OCI-M1 (cell line): ENCODE data around the gene FRMD4B.
"Not testable (repeated sequence)": the region's sequence is repeated elsewhere in the genome, so short reads cannot be mapped to it uniquely, and the experiment has no call there.

Source experiments
- DNase-seq: peaks from one replicate; lab custom pipeline; 2025; lab: John Stamatoyannopoulos, UW

The FRMD4B gene

GRCh38 chr3:69283913-69284611 lies 101.8 kb downstream of the FRMD4B start:
- no peak for DNase-seq

GRCh38 chr3:69283496-69283895 lies 102.4 kb downstream of the FRMD4B start:
- DNase-seq: no peak

- DNase-seq: no peak
Measured at GRCh38 chr3:69282181-69282580, 103.7 kb downstream of the FRMD4B start.

GRCh38 chr3:69277403-69277802 lies 108.5 kb downstream of the FRMD4B start:
- not testable (repeated sequence) for DNase-seq

GRCh38 chr3:69276884-69277283 lies 109.0 kb downstream of the FRMD4B start:
- no peak for DNase-seq

- not testable (repeated sequence) for DNase-seq
Measured at GRCh38 chr3:69276191-69276590, 109.7 kb downstream of the FRMD4B start.

GRCh38 chr3:69273896-69274295 lies 112.0 kb downstream of the FRMD4B start:
- DNase-seq: peak; percentile 35

- DNase-seq: no peak
Measured at GRCh38 chr3:69272556-69272955, 113.3 kb downstream of the FRMD4B start.

GRCh38 chr3:69271098-69271497 lies 114.8 kb downstream of the FRMD4B start:
- DNase-seq: no peak

- no peak for DNase-seq
Measured at GRCh38 chr3:69266585-69266984, 119.3 kb downstream of the FRMD4B start.

GRCh38 chr3:69266071-69266470 lies 119.8 kb downstream of the FRMD4B start:
- DNase-seq: not testable (repeated sequence)

GRCh38 chr3:69260843-69261405 lies 125.0 kb downstream of the FRMD4B start:
- peak; percentile 29 for DNase-seq

GRCh38 chr3:69260216-69260787 lies 125.6 kb downstream of the FRMD4B start:
- DNase-seq: no peak

- no peak for DNase-seq
Measured at GRCh38 chr3:69259125-69259524, 126.8 kb downstream of the FRMD4B start.

GRCh38 chr3:69255928-69256327 lies 130.0 kb downstream of the FRMD4B start:
- DNase-seq: no peak

GRCh38 chr3:69254351-69254750 lies 131.5 kb downstream of the FRMD4B start:
- DNase-seq: no peak

GRCh38 chr3:69252631-69253030 lies 133.3 kb downstream of the FRMD4B start:
- no peak for DNase-seq

GRCh38 chr3:69252141-69252540 lies 133.7 kb downstream of the FRMD4B start:
- no peak for DNase-seq

- DNase-seq: no peak
Measured at GRCh38 chr3:69251078-69251805, 134.6 kb downstream of the FRMD4B start.

- DNase-seq: no peak
Measured at GRCh38 chr3:69250014-69250413, 135.9 kb downstream of the FRMD4B start.

GRCh38 chr3:69249001-69249400 lies 136.9 kb downstream of the FRMD4B start:
- DNase-seq: no peak

GRCh38 chr3:69248436-69248835 lies 137.5 kb downstream of the FRMD4B start:
- no peak for DNase-seq

GRCh38 chr3:69246612-69247011 lies 139.3 kb downstream of the FRMD4B start:
- DNase-seq: no peak
